ENCODE data around the gene PRDX1.

The PRDX1 gene

DNA sequence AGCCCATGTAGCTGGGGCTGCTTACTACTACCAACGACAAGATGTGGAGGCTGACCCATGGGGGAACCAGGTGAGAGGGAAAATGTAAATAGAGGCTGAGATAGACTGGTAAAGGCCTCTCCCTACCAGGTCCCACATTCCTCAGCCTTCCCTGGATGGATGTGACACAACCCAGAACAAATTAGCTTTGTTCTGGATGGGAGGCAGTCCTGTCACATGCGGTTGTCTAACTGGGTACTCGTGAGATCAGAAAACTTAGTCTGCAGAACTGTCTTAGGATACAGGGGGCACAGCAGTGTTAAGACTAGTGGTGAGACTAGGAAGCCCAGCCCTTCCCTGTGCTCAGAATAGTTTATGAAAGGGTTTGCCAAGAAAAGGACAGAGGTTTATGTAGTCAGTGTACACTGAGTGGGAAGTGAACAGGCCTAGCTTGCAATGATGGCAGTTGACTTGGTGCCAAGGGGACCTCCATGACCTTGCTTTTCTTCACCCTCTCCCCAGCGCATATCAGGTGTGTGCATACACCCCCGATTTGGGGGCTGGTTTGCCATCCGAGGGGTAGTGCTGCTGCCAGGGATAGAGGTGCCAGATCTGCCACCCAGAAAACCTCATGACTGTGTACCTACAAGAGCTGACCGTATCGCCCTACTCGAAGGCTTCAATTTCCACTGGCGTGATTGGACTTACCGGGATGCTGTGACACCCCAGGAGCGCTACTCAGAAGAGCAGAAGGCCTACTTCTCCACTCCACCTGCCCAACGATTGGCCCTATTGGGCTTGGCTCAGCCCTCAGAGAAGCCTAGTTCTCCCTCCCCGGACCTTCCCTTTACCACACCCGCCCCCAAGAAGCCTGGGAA, 13.2 kb downstream of the PRDX1 start:
- Histone ChIP-seq H3K36me3 (ENCODE audit: control insufficient read depth in 2 of 2, insufficient read depth in 1 of 2, low read length in 2 of 2) (peaks cover 21 to 67% of the 10 kb centered on the region in 2 experiments), H3K27ac (ENCODE audit: extremely low read depth, low read depth, low read length) (no peak overlapping the region), H3K4me3 (ENCODE audit: low read depth, low read length) (no peak overlapping the region), H3K9me3 (ENCODE audit: control insufficient read depth, insufficient read depth, low read depth, low read length) (no peaks in the 10 kb centered on the region), H3K4me1 (ENCODE audit: control insufficient read depth, insufficient read depth, low read length) (no peaks in the 10 kb centered on the region)
- TF ChIP-seq SP2 (tag by site-specific recombination; IDR thresholded peaks at IDR 0.05) (peak; percentile 31; the same call in 1 of the 2 replicates), HOXD13 (CRISPR knock-in tag; IDR thresholded peaks at IDR 0.05; ENCODE audit: borderline replicate concordance) (no peak), ZIC2 (tag by site-specific recombination; IDR thresholded peaks at IDR 0.05) (no peak), MZF1 (tag by site-specific recombination; IDR thresholded peaks at IDR 0.05; ENCODE audit: borderline replicate concordance) (no peak), ZNF548 (tag by site-specific recombination; IDR thresholded peaks at IDR 0.05) (no peak), BCL11A (tag by site-specific recombination; IDR thresholded peaks at IDR 0.05; ENCODE audit: low read depth) (no peak), SCRT2 (tag by site-specific recombination; IDR thresholded peaks at IDR 0.05) (no peak), ZNF791 (tag by site-specific recombination; IDR thresholded peaks at IDR 0.05) (no peak), ZBTB20 (tag by site-specific recombination; IDR thresholded peaks at IDR 0.05) (no peak)
- TF ChIP-seq, protein P1, sequence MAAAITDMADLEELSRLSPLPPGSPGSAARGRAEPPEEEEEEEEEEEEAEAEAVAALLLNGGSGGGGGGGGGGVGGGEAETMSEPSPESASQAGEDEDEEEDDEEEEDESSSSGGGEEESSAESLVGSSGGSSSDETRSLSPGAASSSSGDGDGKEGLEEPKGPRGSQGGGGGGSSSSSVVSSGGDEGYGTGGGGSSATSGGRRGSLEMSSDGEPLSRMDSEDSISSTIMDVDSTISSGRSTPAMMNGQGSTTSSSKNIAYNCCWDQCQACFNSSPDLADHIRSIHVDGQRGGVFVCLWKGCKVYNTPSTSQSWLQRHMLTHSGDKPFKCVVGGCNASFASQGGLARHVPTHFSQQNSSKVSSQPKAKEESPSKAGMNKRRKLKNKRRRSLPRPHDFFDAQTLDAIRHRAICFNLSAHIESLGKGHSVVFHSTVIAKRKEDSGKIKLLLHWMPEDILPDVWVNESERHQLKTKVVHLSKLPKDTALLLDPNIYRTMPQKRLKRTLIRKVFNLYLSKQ (tag by site-specific recombination; IDR thresholded peaks at IDR 0.05; ENCODE audit: borderline replicate concordance), result no peak
- TF ChIP-seq, protein P2, sequence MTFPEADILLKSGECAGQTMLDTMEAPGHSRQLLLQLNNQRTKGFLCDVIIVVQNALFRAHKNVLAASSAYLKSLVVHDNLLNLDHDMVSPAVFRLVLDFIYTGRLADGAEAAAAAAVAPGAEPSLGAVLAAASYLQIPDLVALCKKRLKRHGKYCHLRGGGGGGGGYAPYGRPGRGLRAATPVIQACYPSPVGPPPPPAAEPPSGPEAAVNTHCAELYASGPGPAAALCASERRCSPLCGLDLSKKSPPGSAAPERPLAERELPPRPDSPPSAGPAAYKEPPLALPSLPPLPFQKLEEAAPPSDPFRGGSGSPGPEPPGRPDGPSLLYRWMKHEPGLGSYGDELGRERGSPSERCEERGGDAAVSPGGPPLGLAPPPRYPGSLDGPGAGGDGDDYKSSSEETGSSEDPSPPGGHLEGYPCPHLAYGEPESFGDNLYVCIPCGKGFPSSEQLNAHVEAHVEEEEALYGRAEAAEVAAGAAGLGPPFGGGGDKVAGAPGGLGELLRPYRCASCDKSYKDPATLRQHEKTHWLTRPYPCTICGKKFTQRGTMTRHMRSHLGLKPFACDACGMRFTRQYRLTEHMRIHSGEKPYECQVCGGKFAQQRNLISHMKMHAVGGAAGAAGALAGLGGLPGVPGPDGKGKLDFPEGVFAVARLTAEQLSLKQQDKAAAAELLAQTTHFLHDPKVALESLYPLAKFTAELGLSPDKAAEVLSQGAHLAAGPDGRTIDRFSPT (tag by site-specific recombination; IDR thresholded peaks at IDR 0.05), result 0 out of 2 replicates have a peak, but pooled peaks have one; percentile 17
- CTCF ChIA-PET, result interaction anchor here (0.6 to 0.7 kb wide), 2 partner anchors 9 to 129 kb away, joined by 3 read pairs; partner anchors contain the start of genes CCDC163 and MMACHC
- POLR2A ChIA-PET, result interaction anchor here (0.8 to 7.0 kb wide), 4 partner anchors 9 to 169 kb away, joined by 3 to 66 read pairs (median 4); partner anchors contain the start of genes CCDC163, MMACHC, MUTYH and PRDX1

DNA sequence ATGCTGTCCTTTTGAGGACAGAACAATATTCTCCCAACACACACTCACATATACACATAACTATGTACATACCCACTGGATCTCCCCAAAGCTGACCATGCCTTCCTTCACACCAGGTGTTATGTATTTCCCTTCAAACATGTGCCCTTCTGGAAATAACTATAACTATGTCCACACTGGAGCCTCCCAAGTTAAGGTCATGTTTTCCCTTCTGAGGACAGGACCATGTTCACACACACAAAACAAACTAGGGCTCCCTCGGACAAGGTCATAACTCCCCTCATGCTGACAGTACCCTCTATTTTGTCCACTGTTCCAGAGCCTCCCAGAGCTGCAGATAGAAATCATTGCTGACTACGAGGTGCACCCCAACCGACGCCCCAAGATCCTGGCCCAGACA, 13.8 kb downstream of the PRDX1 start:
- Histone ChIP-seq H3K4me3 (ENCODE audit: low read depth, low read length) (no peak overlapping the region), H3K27ac (ENCODE audit: extremely low read depth, low read depth, low read length) (no peak overlapping the region), H3K36me3 (ENCODE audit: control insufficient read depth in 2 of 2, insufficient read depth in 1 of 2, low read length in 2 of 2) (peaks cover 21 to 63% of the 10 kb centered on the region in 2 experiments), H3K9me3 (ENCODE audit: control insufficient read depth, insufficient read depth, low read depth, low read length) (no peaks in the 10 kb centered on the region), H3K4me1 (ENCODE audit: control insufficient read depth, insufficient read depth, low read length) (no peaks in the 10 kb centered on the region)
- CTCF ChIA-PET, result interaction anchor here (0.6 kb wide), 1 partner anchor 8 kb away, joined by 3 read pairs; the partner anchor contains the start of genes CCDC163 and MMACHC
- POLR2A ChIA-PET, result interaction anchor here (0.8 to 7.0 kb wide), 4 partner anchors 8 to 168 kb away, joined by 3 to 66 read pairs (median 4); partner anchors contain the start of genes CCDC163, MMACHC, MUTYH and PRDX1
- TF ChIP-seq ZSCAN23 (tag by site-specific recombination; IDR thresholded peaks at IDR 0.05) (no peak), ZNF600 (tag by site-specific recombination; IDR thresholded peaks at IDR 0.05) (peak; percentile 46; the same call in 1 of the 2 replicates), ZNF146 (tag by site-specific recombination; IDR thresholded peaks at IDR 0.05) (0 out of 2 replicates have a peak, but pooled peaks have one; percentile 43)

DNA sequence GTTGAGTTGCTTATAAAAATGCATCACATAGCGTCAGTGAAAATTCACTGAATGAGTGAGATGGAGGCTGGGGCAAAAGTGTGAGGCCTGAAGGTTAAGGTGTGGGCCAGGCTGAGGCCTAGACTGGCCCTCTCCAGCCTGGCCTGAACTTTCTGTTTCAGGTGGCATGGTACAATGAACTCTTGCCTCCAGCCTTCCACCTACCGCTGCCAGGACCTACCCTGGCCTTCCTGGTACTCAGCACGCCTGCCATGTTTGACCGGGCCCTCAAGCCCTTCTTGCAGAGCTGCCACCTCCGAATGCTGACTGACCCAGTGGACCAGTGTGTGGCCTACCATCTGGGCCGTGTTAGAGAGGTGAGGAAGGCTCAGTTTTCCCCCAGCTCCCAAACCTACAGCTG, 14.5 kb downstream of the PRDX1 start:
- Histone ChIP-seq H3K27ac (ENCODE audit: extremely low read depth, low read depth, low read length) (no peak overlapping the region), H3K36me3 (ENCODE audit: control insufficient read depth in 2 of 2, insufficient read depth in 1 of 2, low read length in 2 of 2) (peaks cover 19 to 56% of the 10 kb centered on the region in 2 experiments), H3K4me1 (ENCODE audit: control insufficient read depth, insufficient read depth, low read length) (no peaks in the 10 kb centered on the region), H3K4me3 (ENCODE audit: low read depth, low read length) (no peak overlapping the region), H3K9me3 (ENCODE audit: control insufficient read depth, insufficient read depth, low read depth, low read length) (no peaks in the 10 kb centered on the region)
- CTCF ChIA-PET, result no interaction called here
- POLR2A ChIA-PET, result interaction anchor here (1.0 to 7.0 kb wide), 2 partner anchors 14 to 59 kb away, joined by 3 to 66 read pairs; partner anchors contain the start of gene PRDX1
- TF ChIP-seq ZNF146 (tag by site-specific recombination; IDR thresholded peaks at IDR 0.05), result no peak
- TF ChIP-seq, protein P3, sequence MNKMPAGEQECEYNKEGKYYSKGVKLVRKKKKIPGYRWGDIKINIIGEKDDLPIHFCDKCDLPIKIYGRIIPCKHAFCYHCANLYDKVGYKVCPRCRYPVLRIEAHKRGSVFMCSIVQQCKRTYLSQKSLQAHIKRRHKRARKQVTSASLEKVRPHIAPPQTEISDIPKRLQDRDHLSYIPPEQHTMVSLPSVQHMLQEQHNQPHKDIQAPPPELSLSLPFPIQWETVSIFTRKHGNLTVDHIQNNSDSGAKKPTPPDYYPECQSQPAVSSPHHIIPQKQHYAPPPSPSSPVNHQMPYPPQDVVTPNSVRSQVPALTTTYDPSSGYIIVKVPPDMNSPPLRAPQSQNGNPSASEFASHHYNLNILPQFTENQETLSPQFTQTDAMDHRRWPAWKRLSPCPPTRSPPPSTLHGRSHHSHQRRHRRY (tag by site-specific recombination; IDR thresholded peaks at IDR 0.05), result no peak

Measured in HEK293 (cell line).